GM19452 (cell line): ENCODE results near the gene TRANK1.
"Not testable (repeated sequence)": the region's sequence is repeated elsewhere in the genome, so short reads cannot be mapped to it uniquely, and the experiment has no call there.

Experiments used
- ATAC-seq: cut with Tn5 transposase; IDR thresholded peaks from one replicate; pipeline ENCODE4 v1.9.1; 2021; ENCODE audit not compliant: unreplicated experiment

TRANK1 gene

GRCh38 chr3:36923523-36923943 is 21.3 kb downstream of the TRANK1 start:
- ATAC-seq: no peak

DNA sequence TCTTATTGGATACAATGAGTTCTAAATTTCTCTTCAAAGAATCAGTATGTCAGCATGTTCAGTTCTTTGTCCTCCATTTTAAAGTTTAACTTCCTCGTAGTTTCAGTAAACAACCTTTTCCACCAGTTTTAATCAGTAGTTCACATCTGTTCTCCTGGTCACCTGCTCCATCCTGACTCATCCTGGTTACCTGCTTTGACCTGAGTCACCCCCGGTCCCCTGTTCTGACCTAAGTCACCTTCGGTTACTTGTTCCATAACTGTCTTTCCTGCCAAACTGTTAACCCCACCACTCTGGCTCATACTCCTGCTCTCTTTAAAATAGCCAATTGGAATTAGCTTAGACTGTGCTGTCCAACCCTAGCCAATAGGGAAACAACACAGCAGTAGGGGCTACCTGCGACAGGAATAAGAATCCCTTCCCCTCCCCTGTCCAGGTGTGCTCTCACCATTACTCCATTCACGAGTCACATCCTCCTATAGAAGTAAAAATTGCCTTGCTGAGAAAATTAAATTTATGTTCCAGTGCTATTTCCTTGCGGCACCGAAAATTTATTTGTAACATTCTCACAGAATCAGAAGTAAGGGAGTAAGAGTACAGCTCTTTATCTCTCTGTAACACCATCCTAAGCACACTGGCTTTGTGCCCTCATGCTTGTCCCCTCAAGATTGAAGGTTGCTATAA is 23.8 kb downstream of the TRANK1 start:
- no peak for ATAC-seq

- ATAC-seq: no peak
Observed at GRCh38 chr3:36919439-36920160, 25.3 kb downstream of the TRANK1 start.

GRCh38 chr3:36918050-36918449 is 26.8 kb downstream of the TRANK1 start:
- peak; percentile 85 for ATAC-seq

GRCh38 chr3:36911990-36912804 is 32.7 kb downstream of the TRANK1 start:
- peak; percentile 95 for ATAC-seq

DNA sequence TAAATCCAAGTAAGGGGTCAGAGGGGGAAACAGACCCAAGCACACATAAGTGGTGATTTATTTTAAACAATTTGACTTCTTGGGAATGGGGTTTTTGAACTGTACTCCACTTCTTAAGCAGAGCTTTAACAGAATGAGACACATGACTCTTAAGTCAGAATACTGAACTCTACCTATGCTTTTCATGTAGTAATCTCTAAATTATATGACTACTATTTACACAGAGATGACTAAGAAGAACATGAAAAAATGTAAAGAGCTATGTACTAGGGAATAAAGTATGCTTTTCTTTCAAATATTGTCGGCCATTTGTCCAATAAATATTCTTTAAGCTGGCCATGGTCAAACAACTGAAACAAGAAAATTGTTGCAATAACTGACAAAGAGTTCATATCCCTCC is 35.2 kb downstream of the TRANK1 start:
- ATAC-seq: no peak

- no peak for ATAC-seq
Observed at GRCh38 chr3:36909181-36909580, 35.7 kb downstream of the TRANK1 start.

DNA sequence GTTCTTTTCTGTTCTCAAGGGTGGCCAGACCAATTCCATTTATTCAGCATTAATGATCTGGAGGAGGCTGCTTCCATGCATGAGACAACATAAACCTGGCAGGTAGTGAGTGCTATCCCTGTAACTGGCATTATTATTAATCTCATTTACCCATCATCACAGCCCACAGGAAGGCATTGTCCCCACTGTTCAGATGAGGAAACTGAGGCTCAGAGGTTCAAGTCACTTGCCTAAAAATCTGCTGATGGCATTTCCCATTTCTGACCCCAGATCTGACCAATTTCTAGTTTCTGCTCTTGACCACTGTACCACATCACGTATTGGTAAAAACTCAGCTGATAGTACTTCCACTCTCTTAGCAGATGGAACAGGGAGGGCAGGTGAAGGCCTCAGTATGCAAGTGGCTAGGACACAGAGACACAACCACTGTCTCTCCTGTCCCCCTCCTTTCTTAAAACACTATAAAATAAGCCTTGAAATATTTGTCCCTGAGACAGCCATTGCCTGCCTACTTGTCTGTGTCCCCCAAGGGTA is 36.1 kb downstream of the TRANK1 start:
- peak; percentile 2 for ATAC-seq

GRCh38 chr3:36907911-36908646 is 36.8 kb downstream of the TRANK1 start:
- peak; percentile 28 for ATAC-seq

DNA sequence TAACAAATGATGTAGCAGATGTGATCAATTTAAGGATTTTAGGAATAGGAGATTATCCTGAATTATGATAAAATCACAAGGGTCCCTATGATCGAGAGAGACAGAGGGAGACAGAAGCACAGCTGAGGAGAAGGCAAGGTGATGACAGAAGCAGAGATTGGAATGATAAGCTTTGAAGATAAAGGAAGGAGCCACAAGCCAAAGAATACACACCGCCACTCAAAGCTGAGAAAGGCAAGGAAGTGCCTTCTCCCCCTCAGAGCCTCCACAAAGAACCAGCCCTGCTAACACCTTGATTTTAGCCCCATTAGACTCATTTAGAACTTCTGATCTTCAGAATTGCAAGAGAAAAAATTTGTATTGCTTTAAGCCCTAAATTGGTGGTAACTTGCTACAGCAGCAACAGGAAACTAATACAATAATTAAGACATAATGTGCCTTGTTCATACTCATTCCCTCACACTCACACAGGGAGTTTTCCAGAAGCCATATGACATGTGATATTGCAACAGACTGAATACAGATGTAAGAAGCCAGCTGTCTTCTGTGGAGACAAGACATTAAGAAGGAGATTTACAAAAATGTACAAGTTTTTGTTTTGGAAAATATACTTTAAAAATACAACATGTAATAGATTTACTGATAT is 38.2 kb downstream of the TRANK1 start:
- no peak for ATAC-seq

DNA sequence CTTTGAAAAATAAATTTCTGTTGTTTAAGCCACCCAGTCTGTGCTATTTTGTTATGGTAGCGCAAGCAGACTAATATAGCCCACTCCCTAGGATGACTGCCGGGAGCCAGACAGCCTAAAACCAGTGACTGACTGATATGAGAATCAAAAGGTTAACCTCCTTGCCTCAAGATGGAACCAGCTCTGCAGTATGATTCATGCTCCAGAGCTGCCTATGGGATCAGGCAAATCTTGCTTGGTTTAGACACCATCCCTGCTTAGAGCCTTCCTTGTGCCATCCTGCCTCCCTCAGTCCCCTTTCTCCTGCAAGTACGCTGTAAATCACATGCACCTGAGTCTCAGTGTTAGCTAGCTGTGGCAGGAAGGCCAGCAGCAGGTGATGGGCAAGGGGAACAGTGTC is 39.3 kb downstream of the TRANK1 start:
- ATAC-seq: no peak

- no peak for ATAC-seq
Observed at GRCh38 chr3:36904641-36905040, 40.2 kb downstream of the TRANK1 start.

DNA sequence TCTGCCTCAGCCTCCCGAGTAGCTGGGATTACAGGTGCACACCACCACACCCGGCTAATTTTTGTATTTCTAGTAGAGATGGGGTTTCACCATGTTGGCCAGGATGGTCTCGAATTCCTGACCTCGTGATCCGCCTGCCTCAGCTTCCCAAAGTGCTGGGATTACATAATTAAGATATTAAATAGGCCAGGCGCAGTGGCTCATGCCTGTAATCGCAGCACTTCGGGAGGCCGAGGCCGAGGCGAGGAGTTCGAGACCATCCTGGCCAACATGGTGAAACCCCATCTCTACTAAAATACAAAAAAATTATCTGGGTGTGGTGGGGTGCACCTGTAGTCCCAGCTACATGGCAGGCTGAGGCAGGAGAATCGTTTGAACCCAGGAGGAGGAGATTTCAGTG is 40.8 kb downstream of the TRANK1 start:
- ATAC-seq: not testable (repeated sequence)

GRCh38 chr3:36903119-36903882 is 41.6 kb downstream of the TRANK1 start:
- no peak for ATAC-seq

- no peak for ATAC-seq
Observed at GRCh38 chr3:36901588-36901987, 43.3 kb downstream of the TRANK1 start.

DNA sequence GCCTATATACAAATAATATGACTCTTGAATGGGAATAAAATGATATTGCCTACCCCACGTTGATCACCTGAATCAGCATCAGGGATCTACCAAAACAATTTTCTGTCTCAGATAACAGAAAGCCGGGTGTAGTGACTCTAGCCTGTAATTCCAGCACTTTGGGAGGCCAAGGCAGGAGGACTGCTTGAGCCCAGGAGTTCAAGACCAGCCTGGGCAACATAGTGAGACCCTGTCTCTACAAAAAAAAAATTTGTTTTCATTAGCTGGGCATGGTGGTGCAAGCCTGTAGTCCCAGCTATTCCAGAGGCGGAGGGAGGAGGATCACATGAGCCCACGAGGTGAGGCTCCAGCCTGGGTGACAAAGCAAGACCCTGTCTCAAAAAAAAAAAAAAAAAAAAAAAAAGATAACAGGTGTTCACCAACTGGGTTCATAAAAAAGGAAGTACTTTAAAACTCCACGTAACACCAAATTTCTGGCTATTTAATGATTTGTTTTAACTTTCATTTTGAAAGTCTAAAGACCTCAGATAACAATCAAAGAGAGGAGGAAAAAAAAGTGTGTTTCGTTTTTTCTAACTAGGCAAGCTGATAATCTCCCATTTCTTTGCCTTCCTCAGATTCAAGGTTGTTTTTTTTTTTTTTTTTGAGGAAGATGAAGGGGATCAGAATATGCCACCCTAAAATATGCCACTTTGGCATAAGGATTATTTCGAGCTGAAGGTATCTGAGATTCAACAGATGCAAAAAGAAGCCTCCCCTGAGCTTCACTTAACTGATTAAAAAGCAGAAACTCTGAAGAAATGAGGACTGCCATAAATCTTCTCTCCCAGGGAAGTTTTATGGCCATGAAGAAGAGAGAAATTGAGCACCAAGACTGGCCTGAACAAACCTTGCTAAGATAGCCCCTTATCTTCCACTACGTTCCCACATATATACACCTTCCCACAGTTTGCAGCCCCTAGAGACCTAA is 44.1 kb downstream of the TRANK1 start:
- ATAC-seq: no peak

- ATAC-seq: no peak
Observed at GRCh38 chr3:36895496-36896409, 49.1 kb downstream of the TRANK1 start.
